Measurements from ENCODE around the gene SYNM. TPM values are rescaled to one million over a fixed set of nuclear protein-coding genes. Genes with fewer than 3 reads are reported as not detected.
A peak's percentile ranks its signal among the peaks of the same experiment; 100 is the strongest.

Gene SYNM
- total RNA-seq, 1 experiment from 2014 or later: 3.3 TPM

GRCh38 chr15:99113547-99114271 is 8.8 kb downstream of the SYNM start:
- Histone ChIP-seq H3K79me2 (ENCODE audit: insufficient read depth, low read length) (no peaks in the 10 kb centered on the region), H3K4me3 (replicated peaks in 1 of 2; ENCODE audit: low read depth in 1 of 2, low read length in 2 of 2) (no peak overlapping the region), H3K9me2 (ENCODE audit: insufficient read depth) (no peaks in the 10 kb centered on the region), H3K36me3 (ENCODE audit: control insufficient read depth in 1 of 2, insufficient read depth in 2 of 2, low read length in 2 of 2) (no peaks in the 10 kb centered on the region), H3K4me1 (ENCODE audit: control insufficient read depth in 1 of 2, insufficient read depth in 2 of 2, low read length in 2 of 2) (no peaks in the 10 kb centered on the region), H3K27ac (ENCODE audit: low read depth, low read length) (no peak overlapping the region), H3K9ac (ENCODE audit: low read length) (no peak overlapping the region), H3K27me3 (ENCODE audit: insufficient read depth, low read length) (no peaks in the 10 kb centered on the region), H3K4me2 (ENCODE audit: low read length) (no peak overlapping the region), H4K20me1 (ENCODE audit: insufficient read depth) (no peaks in the 10 kb centered on the region), H2AFZ (ENCODE audit: low read depth, low read length, poor library complexity, severe bottlenecking) (no peak overlapping the region), H3K9me3 (ENCODE audit: control insufficient read depth in 1 of 2, insufficient read depth in 1 of 2, low read depth in 1 of 2, low read length in 2 of 2) (no peaks in the 10 kb centered on the region)
- CTCF ChIA-PET: no interaction called here
- POLR2A ChIA-PET: no interaction called here
- DNase-seq (ENCODE audit: low read depth, low spot score) (no peak), ATAC-seq (0 out of 2 replicates have a peak, but pooled peaks have one; percentile 30)
- intact Hi-C loops (cut with micrococcal nuclease): no loop called here
- no peak for TF ChIP-seq CEBPB (IDR thresholded peaks at IDR 0.05; ENCODE audit: low read depth)
- no TSS peak for BruUV-seq (replicated peaks)
- RAD21 ChIA-PET (ENCODE audit: low non-redundant PET in 1 of 2, low total read pairs in 2 of 2, uncharacterized antibody in 2 of 2, unreplicated experiment in 2 of 2): no interaction called here

GRCh38 chr15:99114511-99115299 is 9.8 kb downstream of the SYNM start:
- no peak overlapping the region for H3K9ac ChIP-seq (ENCODE audit: low read length)
- H3K36me3 ChIP-seq (ENCODE audit: control insufficient read depth in 1 of 2, insufficient read depth in 2 of 2, low read length in 2 of 2): no peaks in the 10 kb centered on the region
- H3K4me3 ChIP-seq (replicated peaks in 1 of 2; ENCODE audit: low read depth in 1 of 2, low read length in 2 of 2): no peak overlapping the region
- no peaks in the 10 kb centered on the region for H4K20me1 ChIP-seq (ENCODE audit: insufficient read depth)
- ATAC-seq (no peak), DNase-seq (ENCODE audit: low read depth, low spot score) (no peak)
- ChIA-PET CTCF (no interaction called here), POLR2A (no interaction called here), RAD21 (ENCODE audit: low non-redundant PET in 1 of 2, low total read pairs in 2 of 2, uncharacterized antibody in 2 of 2, unreplicated experiment in 2 of 2) (no interaction called here)
- no peaks in the 10 kb centered on the region for H3K9me2 ChIP-seq (ENCODE audit: insufficient read depth)
- H3K79me2 ChIP-seq (ENCODE audit: insufficient read depth, low read length): no peaks in the 10 kb centered on the region
- no peak overlapping the region for H3K4me2 ChIP-seq (ENCODE audit: low read length)
- no peak overlapping the region for H2AFZ ChIP-seq (ENCODE audit: low read depth, low read length, poor library complexity, severe bottlenecking)
- H3K4me1 ChIP-seq (ENCODE audit: control insufficient read depth in 1 of 2, insufficient read depth in 2 of 2, low read length in 2 of 2): no peaks in the 10 kb centered on the region
- intact Hi-C loops (cut with micrococcal nuclease): no loop called here
- BruUV-seq (replicated peaks): no TSS peak
- no peak overlapping the region for H3K27ac ChIP-seq (ENCODE audit: low read depth, low read length)
- H3K9me3 ChIP-seq (ENCODE audit: control insufficient read depth in 1 of 2, insufficient read depth in 1 of 2, low read depth in 1 of 2, low read length in 2 of 2): no peaks in the 10 kb centered on the region
- H3K27me3 ChIP-seq (ENCODE audit: insufficient read depth, low read length): no peaks in the 10 kb centered on the region
- TF ChIP-seq SRF (IDR thresholded peaks at IDR 0.05; ENCODE audit: low read depth): no peak
- no peak for TF ChIP-seq RAD21 (IDR thresholded peaks at IDR 0.05; ENCODE audit: low read depth)
- TF ChIP-seq EZH2phosphoT487 (IDR thresholded peaks at IDR 0.05; ENCODE audit: borderline replicate concordance): no peak
- no peak for TF ChIP-seq ZNF274 (IDR thresholded peaks at IDR 0.05; ENCODE audit: low read depth, low read length)
- TF ChIP-seq TCF7L2 (IDR thresholded peaks at IDR 0.05; ENCODE audit: borderline replicate concordance, extremely low read depth, insufficient read depth, insufficient read length): no peak
- no peak for TF ChIP-seq CBX3 (IDR thresholded peaks at IDR 0.05; ENCODE audit: low read depth)
- no peak for TF ChIP-seq CTCF (IDR thresholded peaks at IDR 0.05 in 2 of 3, conservative IDR thresholded peaks at IDR 0.05 in 1 of 3; ENCODE audit: borderline replicate concordance in 1 of 3, insufficient read depth in 1 of 3, low read depth in 2 of 3, low read length in 2 of 3)
- no peak for TF ChIP-seq CEBPB (IDR thresholded peaks at IDR 0.05; ENCODE audit: low read depth)
- no peak for TF ChIP-seq ELF1 (IDR thresholded peaks at IDR 0.05; ENCODE audit: borderline replicate concordance, low read depth)
- TF ChIP-seq YY1 (IDR thresholded peaks at IDR 0.05; ENCODE audit: extremely low read depth, insufficient replicate concordance, low read depth, low read length): no peak
- no peak for TF ChIP-seq POLR2A (IDR thresholded peaks at IDR 0.05; ENCODE audit: borderline replicate concordance, extremely low read depth, insufficient read depth, insufficient read length)
- TF ChIP-seq SP1 (IDR thresholded peaks at IDR 0.05; ENCODE audit: low read depth): no peak
- TF ChIP-seq POLR2AphosphoS5 (IDR thresholded peaks at IDR 0.05; ENCODE audit: low read depth, low read length): no peak

All from HCT116 (cell line).